ENCODE data around the gene TBC1D32.
"Not testable (repeated sequence)": the region's sequence is repeated elsewhere in the genome, so short reads cannot be mapped to it uniquely, and the experiment has no call there.

TBC1D32 gene

GRCh38 chr6:121105461-121105860, 228.8 kb downstream of the TBC1D32 start:
- no peak for DNase-seq (ENCODE audit: low read depth)
- H3K4me3 ChIP-seq (ENCODE audit: low read depth, low read length), result no peak overlapping the region
- no peak for TF ChIP-seq CTCF (conservative IDR thresholded peaks at IDR 0.05; ENCODE audit: low read depth, low read length)

DNA sequence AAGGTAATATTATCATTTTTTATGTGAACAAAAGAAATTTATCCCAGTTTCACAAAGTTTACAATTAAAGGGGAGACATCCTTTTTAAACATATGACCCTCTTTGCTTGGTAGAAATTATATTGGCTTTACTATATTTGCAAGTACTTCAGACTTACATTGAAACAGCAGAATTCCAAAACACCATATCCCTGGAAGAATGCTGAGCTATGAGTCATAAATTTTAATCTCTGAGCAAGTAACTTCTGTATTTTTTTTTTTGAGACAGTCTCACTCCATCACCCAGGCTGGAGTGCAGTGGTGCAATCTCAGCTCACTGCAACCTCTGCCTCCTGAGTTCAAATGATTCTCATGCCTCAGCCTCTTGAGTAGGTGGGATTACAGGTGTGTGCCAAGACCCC, 240.4 kb downstream of the TBC1D32 start:
- DNase-seq (ENCODE audit: low read depth), result peak; percentile 47
- TF ChIP-seq CTCF (conservative IDR thresholded peaks at IDR 0.05; ENCODE audit: low read depth, low read length), result no peak
- no peak overlapping the region for H3K4me3 ChIP-seq (ENCODE audit: low read depth, low read length)

GRCh38 chr6:121090492-121090891, 243.8 kb downstream of the TBC1D32 start:
- no peak for TF ChIP-seq CTCF (conservative IDR thresholded peaks at IDR 0.05; ENCODE audit: low read depth, low read length)
- DNase-seq (ENCODE audit: low read depth), result no peak
- H3K4me3 ChIP-seq (ENCODE audit: low read depth, low read length), result no peak overlapping the region

DNA sequence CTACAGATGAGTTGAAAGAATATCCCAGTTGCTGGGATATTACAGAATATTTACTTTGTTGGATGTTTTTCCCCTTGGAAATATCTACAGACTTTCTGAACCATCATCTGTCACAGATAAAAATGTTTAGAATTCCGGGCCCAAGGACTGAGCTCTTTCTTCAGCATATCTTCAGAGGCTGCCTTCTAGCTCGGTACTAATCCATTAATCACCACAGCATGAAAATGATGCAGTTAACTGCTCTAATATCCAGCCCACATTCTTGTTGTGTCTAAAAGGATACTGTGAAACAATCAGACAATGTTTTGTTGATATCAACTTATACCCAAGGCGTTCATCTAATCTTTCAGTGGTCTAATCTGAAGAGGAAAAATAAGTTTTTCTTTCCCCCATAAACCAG, 247.4 kb downstream of the TBC1D32 start:
- DNase-seq (ENCODE audit: low read depth), result no peak
- no peak for TF ChIP-seq CTCF (conservative IDR thresholded peaks at IDR 0.05; ENCODE audit: low read depth, low read length)
- H3K4me3 ChIP-seq (ENCODE audit: low read depth, low read length), result no peak overlapping the region

GRCh38 chr6:121076119-121076518, 258.2 kb downstream of the TBC1D32 start:
- no peak for DNase-seq (ENCODE audit: low read depth)
- TF ChIP-seq CTCF (conservative IDR thresholded peaks at IDR 0.05; ENCODE audit: low read depth, low read length), result no peak
- H3K4me3 ChIP-seq (ENCODE audit: low read depth, low read length), result no peak overlapping the region

GRCh38 chr6:121068749-121069148, 265.5 kb downstream of the TBC1D32 start:
- H3K4me3 ChIP-seq (ENCODE audit: low read depth, low read length), result not testable (repeated sequence)

DNA sequence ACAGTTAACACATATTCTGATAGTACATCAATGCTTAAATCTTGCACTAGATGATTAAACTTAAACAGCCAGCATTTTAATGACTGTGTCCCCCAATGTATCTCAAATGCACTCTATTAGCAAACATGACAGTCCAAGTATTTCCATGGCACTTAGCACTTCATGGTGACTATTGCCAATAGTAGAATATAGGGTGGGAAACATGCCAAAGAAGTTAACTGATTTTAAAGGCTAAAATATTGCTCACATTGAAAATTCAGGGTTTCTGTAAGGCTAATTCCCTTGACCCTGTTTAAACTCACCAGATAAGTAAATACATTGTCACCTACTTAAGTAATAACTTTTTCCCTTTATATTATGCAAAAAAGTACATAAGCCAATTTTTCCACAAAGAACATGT, 266.9 kb downstream of the TBC1D32 start:
- DNase-seq (ENCODE audit: low read depth), result no peak
- no peak overlapping the region for H3K4me3 ChIP-seq (ENCODE audit: low read depth, low read length)
- no peak for TF ChIP-seq CTCF (conservative IDR thresholded peaks at IDR 0.05; ENCODE audit: low read depth, low read length)

More at GRCh38 chr6:121068749-121069148, 265.5 kb downstream of the TBC1D32 start:
- DNase-seq (ENCODE audit: low read depth), result not testable (repeated sequence)

GRCh38 chr6:121064345-121064744, 269.9 kb downstream of the TBC1D32 start:
- TF ChIP-seq CTCF (conservative IDR thresholded peaks at IDR 0.05; ENCODE audit: low read depth, low read length), result no peak
- no peak for DNase-seq (ENCODE audit: low read depth)
- no peak overlapping the region for H3K4me3 ChIP-seq (ENCODE audit: low read depth, low read length)

Measured in choroid plexus epithelial cell (primary cell).